Measurements from ENCODE around the gene TGFB1.

Gene TGFB1

GRCh38 chr19:41353466-41354342 lies at the start of gene TGFB1:
Gene TGFB1 (minus strand): TSS chr19:41353922. CDS start chr19:41353044, 878 bp downstream.
- H3K27ac ChIP-seq: peak within 1 kb of the TSS; percentile 84
- CTCF ChIA-PET: interaction anchor here (2.3 kb wide), 1 partner anchor 150 kb away, joined by 6 read pairs; no protein-coding TSS in a partner anchor
- TF ChIP-seq, protein P1, sequence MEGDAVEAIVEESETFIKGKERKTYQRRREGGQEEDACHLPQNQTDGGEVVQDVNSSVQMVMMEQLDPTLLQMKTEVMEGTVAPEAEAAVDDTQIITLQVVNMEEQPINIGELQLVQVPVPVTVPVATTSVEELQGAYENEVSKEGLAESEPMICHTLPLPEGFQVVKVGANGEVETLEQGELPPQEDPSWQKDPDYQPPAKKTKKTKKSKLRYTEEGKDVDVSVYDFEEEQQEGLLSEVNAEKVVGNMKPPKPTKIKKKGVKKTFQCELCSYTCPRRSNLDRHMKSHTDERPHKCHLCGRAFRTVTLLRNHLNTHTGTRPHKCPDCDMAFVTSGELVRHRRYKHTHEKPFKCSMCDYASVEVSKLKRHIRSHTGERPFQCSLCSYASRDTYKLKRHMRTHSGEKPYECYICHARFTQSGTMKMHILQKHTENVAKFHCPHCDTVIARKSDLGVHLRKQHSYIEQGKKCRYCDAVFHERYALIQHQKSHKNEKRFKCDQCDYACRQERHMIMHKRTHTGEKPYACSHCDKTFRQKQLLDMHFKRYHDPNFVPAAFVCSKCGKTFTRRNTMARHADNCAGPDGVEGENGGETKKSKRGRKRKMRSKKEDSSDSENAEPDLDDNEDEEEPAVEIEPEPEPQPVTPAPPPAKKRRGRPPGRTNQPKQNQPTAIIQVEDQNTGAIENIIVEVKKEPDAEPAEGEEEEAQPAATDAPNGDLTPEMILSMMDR (conservative IDR thresholded peaks at IDR 0.05; ENCODE audit: low read depth): peak; percentile 88
- POLR2A ChIA-PET (ENCODE audit: low non-redundant PET): no interaction called here
- DNase-seq (ENCODE audit: low spot score): peak; percentile 88

DNA sequence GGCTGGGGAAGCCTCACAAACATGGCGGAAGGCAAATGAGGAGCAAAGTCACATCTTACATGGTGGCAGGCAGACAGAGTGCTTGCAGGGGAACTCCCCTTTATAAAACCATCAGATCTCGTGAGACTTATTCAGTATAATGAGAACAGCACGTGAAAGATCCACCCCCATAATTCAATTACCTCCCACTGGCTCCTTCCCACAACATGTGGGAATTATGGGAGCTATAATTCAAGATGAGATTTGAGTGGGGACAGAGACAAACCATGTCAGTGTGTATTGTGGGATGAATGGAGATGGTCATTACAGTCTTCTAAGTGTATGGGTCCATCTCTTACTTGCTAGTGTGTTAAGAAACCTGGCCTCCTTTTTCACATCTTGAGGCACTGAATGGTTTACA lies 48.3 kb upstream of the TGFB1 start:
- DNase-seq (ENCODE audit: low spot score): no peak
- POLR2A ChIA-PET (ENCODE audit: low non-redundant PET): interaction anchor here (0.9 kb wide), 1 partner anchor 51 kb away, joined by 3 read pairs; no protein-coding TSS in a partner anchor
- H3K27ac ChIP-seq: no peak overlapping the region
- CTCF ChIA-PET: interaction anchor here (0.6 kb wide), 1 partner anchor 48 kb away, joined by 3 read pairs; no protein-coding TSS in a partner anchor
- TF ChIP-seq, protein P1 (conservative IDR thresholded peaks at IDR 0.05; ENCODE audit: low read depth): no peak

- TF ChIP-seq, protein P1 (conservative IDR thresholded peaks at IDR 0.05; ENCODE audit: low read depth): no peak
- no peak for DNase-seq (ENCODE audit: low spot score)
- ChIA-PET POLR2A (ENCODE audit: low non-redundant PET) (no interaction called here), CTCF (no interaction called here)
- H3K27ac ChIP-seq: peak overlapping the region; percentile 24
Observed at GRCh38 chr19:41401483-41401882, 47.8 kb upstream of the TGFB1 start.

GRCh38 chr19:41399525-41399924 lies 45.8 kb upstream of the TGFB1 start:
- TF ChIP-seq, protein P1 (conservative IDR thresholded peaks at IDR 0.05; ENCODE audit: low read depth): no peak
- ChIA-PET POLR2A (ENCODE audit: low non-redundant PET) (no interaction called here), CTCF (no interaction called here)
- H3K27ac ChIP-seq: no peak overlapping the region
- DNase-seq (ENCODE audit: low spot score): no peak

DNA sequence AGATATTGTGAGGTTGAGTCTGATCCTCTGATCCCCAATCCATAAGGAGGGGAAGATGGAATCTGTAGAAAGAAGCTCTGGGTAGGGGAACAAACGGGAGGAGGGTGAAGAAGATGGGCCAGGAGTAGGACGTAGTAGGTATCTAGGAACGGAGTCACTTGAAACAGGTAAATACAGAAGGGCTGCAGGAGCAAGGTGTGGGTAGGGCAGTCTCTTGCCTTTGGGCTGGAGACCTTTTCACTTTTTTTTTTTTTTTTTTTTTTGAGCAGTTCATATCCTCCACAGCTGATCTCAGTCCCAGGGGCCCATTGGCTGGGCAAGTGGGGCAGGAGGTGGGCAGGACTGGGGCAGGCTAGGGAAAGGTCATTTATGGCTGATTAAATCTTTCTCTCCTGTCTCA lies 45.4 kb upstream of the TGFB1 start:
- TF ChIP-seq, protein P1 (conservative IDR thresholded peaks at IDR 0.05; ENCODE audit: low read depth): no peak
- DNase-seq (ENCODE audit: low spot score): no peak
- ChIA-PET CTCF (interaction anchor here (0.6 kb wide), 1 partner anchor 51 kb away, joined by 4 read pairs; no protein-coding TSS in a partner anchor), POLR2A (ENCODE audit: low non-redundant PET) (no interaction called here)
- H3K27ac ChIP-seq: no peak overlapping the region

- TF ChIP-seq, protein P1 (conservative IDR thresholded peaks at IDR 0.05; ENCODE audit: low read depth): no peak
- ChIA-PET CTCF (interaction anchor here (0.6 kb wide), 1 partner anchor 52 kb away, joined by 4 read pairs; no protein-coding TSS in a partner anchor), POLR2A (ENCODE audit: low non-redundant PET) (no interaction called here)
- H3K27ac ChIP-seq: no peak overlapping the region
- no peak for DNase-seq (ENCODE audit: low spot score)
Observed at GRCh38 chr19:41398598-41398997, 44.9 kb upstream of the TGFB1 start.
